Erythroblast (primary cell): ENCODE data around the gene DBN1.

ENCODE experiments used
- DNase-seq, 2 experiments: peaks; one replicate each; lab custom pipeline; 2025; lab: John Stamatoyannopoulos, UW
- GATA1 ChIP-seq: IDR thresholded peaks from 2 replicates; pipeline ENCODE4 v1.6.1; 2011; ENCODE audit warnings: low read depth, mild to moderate bottlenecking, control low read depth, low read length, moderate library complexity
- POLR2A ChIP-seq: IDR thresholded peaks from 2 replicates; pipeline ENCODE4 v1.6.1; 2011; ENCODE audit warnings: mild to moderate bottlenecking, low read length

The DBN1 gene

DNA sequence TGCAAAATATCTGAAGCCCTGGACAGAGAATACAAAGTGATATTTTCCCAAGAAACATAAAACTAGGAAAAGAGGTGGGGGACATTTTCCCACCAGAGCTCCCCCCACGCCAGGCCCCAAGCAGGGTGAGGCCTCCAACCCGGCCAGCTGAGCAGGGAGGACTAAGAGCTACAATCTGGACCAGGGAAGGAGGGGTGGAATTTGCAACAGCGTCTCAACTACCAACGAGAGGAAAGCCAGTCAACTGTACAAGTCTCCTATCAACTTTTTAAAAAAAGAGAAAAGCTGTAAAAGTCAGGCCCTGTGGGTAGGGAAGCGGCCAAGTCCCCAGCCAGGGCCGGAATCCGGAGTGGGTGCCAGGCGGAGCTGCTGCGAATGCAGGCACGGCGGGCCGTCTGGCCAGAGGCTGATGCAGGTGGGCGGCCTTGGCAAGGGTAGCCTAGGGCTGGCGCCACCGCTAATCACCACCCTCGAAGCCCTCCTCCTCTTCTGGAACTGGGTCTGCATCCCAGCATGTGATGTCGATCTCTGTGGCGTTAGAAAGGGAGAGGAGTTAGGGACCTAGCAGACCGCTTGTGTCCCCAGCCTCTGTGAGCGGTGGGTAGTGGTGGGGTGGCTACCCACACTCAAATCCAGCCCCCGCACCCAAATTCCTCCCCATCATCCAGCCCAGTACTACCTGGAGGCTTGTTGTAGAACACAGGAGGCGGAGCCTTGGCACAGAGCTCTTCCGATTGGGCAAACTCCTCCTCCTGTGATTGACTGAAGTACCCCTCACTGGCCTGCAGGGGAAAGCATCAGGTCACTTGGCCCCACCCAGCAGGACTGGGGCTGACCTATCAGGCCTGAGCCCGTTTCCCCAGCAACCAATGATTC, 16.2 kb downstream of the DBN1 start:
- no peak for TF ChIP-seq POLR2A
- TF ChIP-seq GATA1: no peak

DNA sequence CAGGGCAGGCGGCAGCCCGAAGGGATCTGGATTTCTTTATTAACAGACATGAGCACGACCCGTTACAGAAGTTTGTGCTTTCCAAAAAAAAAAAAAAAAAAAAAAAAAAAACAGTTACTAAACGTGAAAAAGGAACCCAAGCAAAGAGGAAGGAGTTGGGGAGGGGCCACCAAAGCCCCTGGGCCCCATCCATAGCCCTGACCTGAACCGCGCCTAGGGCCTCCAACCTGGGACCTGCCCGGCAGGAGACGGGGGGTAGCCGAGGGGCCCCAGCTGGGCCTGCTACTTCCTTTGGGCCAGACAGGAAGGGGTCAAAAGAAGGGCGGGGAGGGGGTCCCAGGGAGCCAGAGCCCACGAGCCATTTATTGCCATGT, 16.9 kb downstream of the DBN1 start:
- no peak for DNase-seq
- TF ChIP-seq GATA1 (no peak), POLR2A (no peak)

More for the DNA sequence above, 16.2 kb downstream of the DBN1 start:
- peak; percentile 90 to 95 for DNase-seq

DNA sequence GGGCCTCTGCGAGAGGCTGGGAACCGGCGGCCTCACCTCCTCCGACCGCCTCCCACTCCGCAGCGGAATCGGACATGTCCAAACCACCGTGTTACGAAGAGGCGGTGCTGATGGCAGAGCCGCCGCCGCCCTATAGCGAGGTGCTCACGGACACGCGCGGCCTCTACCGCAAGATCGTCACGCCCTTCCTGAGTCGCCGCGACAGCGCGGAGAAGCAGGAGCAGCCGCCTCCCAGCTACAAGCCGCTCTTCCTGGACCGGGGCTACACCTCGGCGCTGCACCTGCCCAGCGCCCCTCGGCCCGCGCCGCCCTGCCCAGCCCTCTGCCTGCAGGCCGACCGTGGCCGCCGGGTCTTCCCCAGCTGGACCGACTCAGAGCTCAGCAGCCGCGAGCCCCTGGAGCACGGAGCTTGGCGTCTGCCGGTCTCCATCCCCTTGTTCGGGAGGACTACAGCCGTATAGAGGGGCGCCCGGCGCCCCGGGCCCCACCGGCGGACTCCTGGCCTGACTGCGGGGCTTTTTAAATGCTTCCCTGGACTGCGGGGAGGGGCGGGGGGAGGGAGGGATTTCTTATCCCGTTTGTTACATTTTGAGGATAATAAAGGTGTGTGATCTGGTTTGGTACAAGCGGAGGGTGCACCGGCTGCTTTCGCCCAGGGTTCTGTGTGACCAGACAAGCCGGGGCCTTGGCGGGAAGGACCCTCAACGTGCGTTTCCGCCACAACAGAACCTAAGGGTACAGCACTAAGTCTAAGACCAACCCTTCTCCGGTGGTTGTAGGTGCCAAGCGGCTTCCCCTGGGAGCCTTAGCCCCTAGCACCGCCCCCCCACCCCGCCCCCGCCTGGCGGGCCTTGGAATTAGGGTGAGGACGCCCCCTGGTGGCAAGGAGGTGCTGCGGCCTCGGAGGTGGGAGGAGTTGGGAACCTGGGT, 17.5 kb downstream of the DBN1 start:
- peak; percentile 90 to 96 for DNase-seq
- TF ChIP-seq GATA1: no peak
- no peak for TF ChIP-seq POLR2A

DNA sequence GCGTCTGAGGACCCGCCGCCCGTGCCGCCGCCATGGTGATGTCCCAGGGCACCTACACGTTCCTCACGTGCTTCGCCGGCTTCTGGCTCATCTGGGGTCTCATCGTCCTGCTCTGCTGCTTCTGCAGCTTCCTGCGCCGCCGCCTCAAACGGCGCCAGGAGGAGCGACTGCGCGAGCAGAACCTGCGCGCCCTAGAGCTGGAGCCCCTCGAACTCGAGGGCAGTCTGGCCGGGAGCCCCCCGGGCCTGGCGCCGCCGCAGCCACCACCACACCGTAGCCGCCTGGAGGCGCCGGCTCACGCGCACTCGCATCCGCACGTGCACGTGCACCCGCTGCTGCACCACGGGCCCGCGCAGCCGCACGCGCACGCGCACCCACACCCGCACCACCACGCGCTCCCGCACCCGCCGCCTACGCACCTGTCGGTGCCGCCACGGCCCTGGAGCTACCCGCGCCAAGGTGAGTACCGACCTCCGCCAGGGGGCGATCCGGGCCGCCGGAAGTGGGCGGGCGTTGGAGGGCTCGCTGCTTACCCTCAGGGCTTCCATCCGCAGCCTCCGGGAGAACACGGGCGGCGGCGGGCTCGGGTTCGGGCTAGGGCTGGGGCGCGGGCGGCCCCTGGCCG, 18.3 kb downstream of the DBN1 start:
- peak; percentile 83 to 89 for DNase-seq
- TF ChIP-seq POLR2A: peak; percentile 39
- no peak for TF ChIP-seq GATA1

DNA sequence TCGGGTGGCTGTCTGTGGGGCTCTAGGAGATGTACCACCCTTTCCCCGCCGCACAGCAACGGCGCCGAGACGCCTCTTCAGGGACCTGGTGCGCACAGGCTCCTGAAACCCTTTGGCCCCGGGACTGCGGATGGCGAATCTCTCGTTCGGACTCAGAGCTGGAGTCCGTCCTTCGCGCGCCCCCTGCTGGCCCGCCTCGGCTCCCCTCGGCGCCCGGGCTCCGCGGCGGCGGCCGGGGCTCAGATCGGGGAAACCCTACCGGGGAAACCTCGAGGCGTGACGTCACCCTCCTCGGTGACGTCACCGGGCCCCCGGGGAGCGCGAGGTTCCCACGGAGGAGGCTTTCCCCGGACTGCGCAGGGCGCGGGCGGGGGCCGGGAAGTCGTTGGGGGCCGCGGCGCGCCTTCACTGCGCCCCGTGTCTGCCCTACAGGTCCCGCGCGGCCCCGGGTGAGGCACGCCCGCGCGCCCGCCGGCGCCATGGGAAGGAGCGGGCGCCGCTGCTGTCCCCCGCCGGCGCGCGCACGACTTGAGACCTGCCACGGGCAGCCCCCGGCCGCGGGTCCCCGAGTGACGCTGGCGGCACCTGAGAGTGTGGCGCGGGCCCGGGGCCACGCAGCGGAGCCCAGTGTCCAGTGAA, 18.9 kb downstream of the DBN1 start:
- TF ChIP-seq GATA1 (no peak), POLR2A (no peak)
- DNase-seq: peak; percentile 90 to 95

DNA sequence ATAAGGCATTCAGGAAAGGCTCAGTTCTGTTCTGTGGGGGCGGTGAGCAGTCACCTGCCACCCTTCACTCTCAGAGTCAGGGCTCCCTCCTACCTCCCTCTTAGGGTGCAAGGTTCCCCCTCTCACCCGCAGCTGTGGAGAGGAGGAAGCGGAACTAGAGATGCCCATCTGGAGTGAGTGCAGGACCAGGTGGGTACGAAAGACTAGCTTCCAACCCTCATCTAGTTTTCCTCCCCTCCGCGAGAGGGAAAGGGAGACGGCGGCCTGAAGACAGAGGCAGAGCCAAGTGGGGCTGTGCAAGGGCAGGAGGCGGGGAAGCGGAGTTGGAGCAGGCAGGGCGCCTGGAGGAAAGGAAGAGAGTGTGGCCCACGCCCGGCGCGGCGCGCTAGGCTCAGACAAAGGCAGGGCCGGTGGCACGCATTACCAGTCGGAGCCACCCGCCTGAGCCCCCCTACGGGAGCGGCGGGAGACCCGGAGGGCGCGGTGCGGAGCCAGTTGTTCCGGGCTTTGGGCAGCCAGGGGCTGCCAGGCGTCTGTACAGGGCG, 19.5 kb downstream of the DBN1 start:
- TF ChIP-seq POLR2A (no peak), GATA1 (no peak)

DNA sequence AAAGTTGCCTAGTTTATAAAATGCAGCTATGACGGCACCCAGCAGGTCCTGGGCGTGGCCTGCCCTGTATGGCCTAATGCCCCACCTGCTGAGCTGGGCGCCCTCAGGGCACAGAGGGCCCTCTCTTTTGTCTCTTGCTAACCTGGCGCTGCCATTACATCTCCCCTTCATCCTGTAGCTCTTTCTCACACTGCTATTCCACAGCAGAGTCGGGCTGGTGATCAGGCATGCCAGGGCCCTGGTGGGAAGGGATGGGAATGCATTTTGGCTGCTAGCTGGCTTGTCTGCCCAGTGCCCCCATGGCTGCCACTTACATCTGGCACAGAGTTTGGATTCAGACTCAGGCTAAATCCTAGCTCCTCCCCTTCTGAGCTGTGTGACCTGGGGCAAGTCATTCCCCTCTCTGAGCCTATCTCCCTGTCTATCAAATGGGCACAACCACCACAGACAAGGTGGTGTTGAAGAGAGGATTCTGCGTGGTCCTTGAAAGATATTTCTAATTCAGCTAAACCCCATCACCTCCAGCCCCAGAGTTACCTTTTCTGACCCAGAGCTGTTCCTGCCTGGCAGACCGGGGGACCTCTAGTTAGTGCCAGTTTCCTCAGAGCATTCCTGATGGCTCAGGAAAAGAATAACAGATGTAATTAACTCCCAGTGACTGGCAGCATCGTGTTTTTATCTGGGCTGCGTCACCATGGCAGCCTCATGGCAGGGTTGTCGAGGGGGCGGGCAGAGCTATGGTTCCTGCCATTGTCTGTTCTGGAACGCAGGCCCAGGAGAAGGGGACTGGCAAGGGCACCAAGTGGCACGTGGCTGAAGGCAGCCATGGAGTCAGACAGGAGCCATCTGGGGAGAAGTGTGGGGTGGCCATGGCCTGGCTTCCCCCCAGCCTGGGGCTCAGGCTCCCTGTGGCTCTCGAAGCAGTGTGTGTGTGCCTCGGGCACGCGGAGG, 20.5 kb downstream of the DBN1 start:
- TF ChIP-seq GATA1 (no peak), POLR2A (no peak)
- no peak for DNase-seq

More for the DNA sequence above, 19.5 kb downstream of the DBN1 start:
- DNase-seq: no peak

DNA sequence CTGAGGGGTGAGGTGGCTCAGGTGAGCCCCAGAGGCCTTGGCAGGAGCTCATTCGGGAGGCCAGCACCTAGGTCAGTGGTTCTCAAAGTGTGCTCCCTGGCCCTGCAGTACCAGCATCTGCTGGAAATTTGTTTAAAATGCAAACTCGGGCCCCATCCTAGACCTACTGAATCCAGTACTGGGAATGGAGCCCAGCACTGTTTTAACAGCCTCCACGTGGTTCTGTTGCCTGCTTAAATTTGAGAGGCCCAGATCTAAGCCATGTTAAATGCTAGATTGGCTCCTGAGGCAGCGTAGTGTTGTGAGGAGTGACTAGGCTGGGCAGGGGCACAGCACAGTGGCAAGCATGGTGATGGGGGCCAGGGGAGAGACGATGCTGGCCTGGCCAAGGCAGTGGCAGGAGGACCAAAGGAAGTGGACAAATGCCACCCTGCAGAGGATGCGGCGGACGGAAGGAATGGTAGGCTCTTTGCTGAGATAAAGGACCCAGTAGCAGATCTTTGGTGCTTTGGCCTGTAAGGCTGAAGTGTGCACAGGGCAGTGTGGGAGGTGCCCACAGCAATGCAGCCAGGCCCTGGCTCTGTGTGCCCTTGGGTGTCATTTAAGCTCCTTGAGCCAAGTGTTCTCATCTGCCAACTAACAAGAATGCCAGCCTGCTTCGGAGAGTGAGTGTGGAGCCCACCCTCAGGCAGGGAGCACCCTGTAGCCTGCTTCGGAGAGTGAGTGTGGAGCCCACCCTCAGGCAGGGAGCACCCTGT, 22.6 kb downstream of the DBN1 start:
- DNase-seq: no peak
- no peak for TF ChIP-seq POLR2A
- TF ChIP-seq GATA1: no peak

DNA sequence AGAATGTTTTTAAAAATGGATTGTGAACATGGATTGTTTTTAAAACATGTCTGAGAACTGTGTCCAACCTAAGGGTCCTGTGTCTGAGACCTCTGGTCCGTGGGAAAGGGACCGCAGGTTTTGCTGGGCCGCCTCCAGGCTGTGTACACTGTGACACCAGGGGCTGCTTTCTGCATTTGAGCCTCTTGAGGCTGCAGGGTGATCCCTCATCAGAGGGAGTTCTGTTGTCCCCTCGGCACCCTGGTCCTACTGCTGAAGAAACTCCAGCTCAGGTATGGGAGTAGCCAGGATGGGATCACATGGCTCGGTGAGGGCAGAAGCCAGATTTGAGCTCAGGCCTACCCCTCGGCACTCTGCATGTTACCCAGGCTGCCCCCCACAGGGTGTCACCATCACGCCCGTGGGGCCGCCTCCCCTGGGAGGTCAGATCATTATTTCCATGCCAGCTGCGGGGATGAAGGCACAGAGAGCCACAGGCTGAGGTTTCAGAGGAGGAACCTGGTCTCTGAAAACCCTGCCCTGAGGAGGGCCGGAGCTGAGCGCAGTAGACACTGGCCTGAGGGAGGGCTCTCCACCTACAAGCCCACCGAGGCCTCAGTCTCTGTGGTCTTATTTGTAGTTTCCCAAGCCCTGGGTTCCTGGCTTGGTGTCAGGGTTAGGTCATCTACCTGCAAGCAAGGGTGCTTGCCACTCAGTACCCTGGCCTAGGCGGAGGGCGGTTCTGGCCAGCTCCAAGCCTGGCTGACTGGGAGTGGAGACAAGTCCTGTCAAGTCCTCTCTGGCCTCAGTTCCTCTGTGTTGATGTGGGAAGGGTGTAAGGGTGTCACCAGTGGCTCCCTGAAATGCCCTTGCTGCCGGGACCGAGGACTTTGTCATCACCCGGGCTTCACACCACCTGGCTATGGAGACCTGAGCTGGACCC, 24.0 kb downstream of the DBN1 start:
- DNase-seq: no peak
- TF ChIP-seq POLR2A: no peak
- no peak for TF ChIP-seq GATA1

DNA sequence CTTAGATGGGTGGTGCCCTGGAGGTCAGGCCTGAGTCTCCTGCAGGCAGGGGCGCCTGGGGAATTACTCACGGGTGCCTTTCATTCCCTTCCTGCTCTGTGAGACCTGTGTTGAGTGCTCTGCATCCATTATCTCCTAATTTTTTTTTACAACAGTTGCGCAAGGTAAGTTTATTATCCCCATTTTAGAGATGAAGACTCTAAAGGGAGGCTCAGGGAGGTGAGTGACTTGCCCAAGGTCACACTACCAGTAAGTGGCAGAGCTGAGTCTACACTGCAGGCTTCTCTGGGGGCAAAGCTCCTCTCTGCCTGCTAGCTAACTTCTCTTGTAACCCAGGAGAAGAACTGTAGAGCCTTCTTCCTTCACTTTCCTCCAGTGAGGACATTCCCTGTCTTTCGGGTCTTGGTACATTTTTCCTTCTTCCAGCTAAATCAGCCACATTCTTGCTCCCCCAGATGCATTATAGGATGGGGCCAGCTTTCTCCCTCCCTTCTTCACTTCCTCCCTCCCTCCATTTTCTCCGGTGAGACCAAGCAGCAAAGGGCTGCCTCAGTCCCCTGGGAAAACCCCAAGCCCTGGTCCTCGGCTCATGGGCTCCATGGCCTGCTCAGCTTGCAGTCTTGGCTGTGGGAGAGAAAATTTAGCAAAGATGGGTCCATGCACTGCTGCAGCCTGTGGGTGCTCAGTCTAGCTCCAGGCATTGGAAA, 25.0 kb downstream of the DBN1 start:
- no peak for DNase-seq
- TF ChIP-seq POLR2A (peak; percentile 23), GATA1 (no peak)
